ENCODE data around the gene MAN2B1. TPM values are rescaled to one million over a fixed set of nuclear protein-coding genes. Genes with fewer than 3 reads are reported as not detected.
A peak's percentile ranks its signal among the peaks of the same experiment; 100 is the strongest.

Gene MAN2B1
- total and polyA plus RNA-seq, 2 of the 8 experiments (the other 6 are each of a cell fraction or from before 2014, with no cell fraction given): 55.3 to 76.3 TPM

GRCh38 chr19:12681074-12681987 lies 14.8 kb upstream of the MAN2B1 start, which contains the start of gene DHPS (continued):
- TF ChIP-seq BACH1 (IDR thresholded peaks at IDR 0.05; ENCODE audit: low read length) (no peak), JUN (IDR thresholded peaks at IDR 0.05; ENCODE audit: low read depth, low read length) (no peak), SP4 (IDR thresholded peaks at IDR 0.05; ENCODE audit: low read length) (no peak), CEBPB (IDR thresholded peaks at IDR 0.05; ENCODE audit: low read depth, low read length) (peak; percentile 99), RBBP5 (IDR thresholded peaks at IDR 0.05; ENCODE audit: borderline replicate concordance, low read depth, low read length) (peak; percentile 71), SP1 (IDR thresholded peaks at IDR 0.05; ENCODE audit: low read depth, low read length) (peak; percentile 73), ATF3 (IDR thresholded peaks at IDR 0.05; ENCODE audit: insufficient read depth, low read depth, low read length) (peak; percentile 60; the same call in 1 of the 2 replicates)
